AG09309 (cell line): Measurements from ENCODE around the gene STMN3.
"Not testable (repeated sequence)": the region's sequence is repeated elsewhere in the genome, so short reads cannot be mapped to it uniquely, and the experiment has no call there.

Source experiments
- DNase-seq: peaks from one replicate; pipeline ENCODE4 v3.0.0-alpha.2; 2010; ENCODE audit warnings: low read depth
- H3K4me3 ChIP-seq: 2 replicates; pipeline ENCODE4 v1.5.1; 2011; ENCODE audit warnings: mild to moderate bottlenecking, low read depth, low read length, moderate library complexity; ENCODE audit not compliant: control insufficient read depth
- CTCF ChIP-seq: IDR thresholded peaks from 2 replicates; pipeline ENCODE4 v1.5.1; 2011; ENCODE audit warnings: mild to moderate bottlenecking, low read depth, low read length, inconsistent platforms; ENCODE audit not compliant: insufficient read depth, control insufficient read depth; ENCODE audit errors: missing control alignments

The STMN3 gene

GRCh38 chr20:63606686-63607085 is 46.5 kb downstream of the STMN3 start:
- H3K4me3 ChIP-seq, result no peak overlapping the region
- no peak for TF ChIP-seq CTCF
- no peak for DNase-seq

- H3K4me3 ChIP-seq, result no peak overlapping the region
- no peak for TF ChIP-seq CTCF
- no peak for DNase-seq
Observed at GRCh38 chr20:63602321-63602720, 50.9 kb downstream of the STMN3 start.

- H3K4me3 ChIP-seq, DNase-seq: not testable (repeated sequence)
Observed at GRCh38 chr20:63601679-63602078, 51.5 kb downstream of the STMN3 start.

GRCh38 chr20:63599396-63600050 is 53.7 kb downstream of the STMN3 start:
- no peak for DNase-seq
- H3K4me3 ChIP-seq, result no peak overlapping the region
- no peak for TF ChIP-seq CTCF

- no peak for TF ChIP-seq CTCF
- no peak for DNase-seq
- no peak overlapping the region for H3K4me3 ChIP-seq
Observed at GRCh38 chr20:63598479-63599395, 54.5 kb downstream of the STMN3 start.

- H3K4me3 ChIP-seq, result no peak overlapping the region
- TF ChIP-seq CTCF, result no peak
- DNase-seq, result no peak
Observed at GRCh38 chr20:63597651-63598478, 55.4 kb downstream of the STMN3 start.
